ENCODE measurements around the gene CAST. TPM values are rescaled to one million over a fixed set of nuclear protein-coding genes. Genes with fewer than 3 reads are reported as not detected.

The CAST gene
- total RNA-seq, 1 experiment from 2014 or later = 52.3 TPM

DNA sequence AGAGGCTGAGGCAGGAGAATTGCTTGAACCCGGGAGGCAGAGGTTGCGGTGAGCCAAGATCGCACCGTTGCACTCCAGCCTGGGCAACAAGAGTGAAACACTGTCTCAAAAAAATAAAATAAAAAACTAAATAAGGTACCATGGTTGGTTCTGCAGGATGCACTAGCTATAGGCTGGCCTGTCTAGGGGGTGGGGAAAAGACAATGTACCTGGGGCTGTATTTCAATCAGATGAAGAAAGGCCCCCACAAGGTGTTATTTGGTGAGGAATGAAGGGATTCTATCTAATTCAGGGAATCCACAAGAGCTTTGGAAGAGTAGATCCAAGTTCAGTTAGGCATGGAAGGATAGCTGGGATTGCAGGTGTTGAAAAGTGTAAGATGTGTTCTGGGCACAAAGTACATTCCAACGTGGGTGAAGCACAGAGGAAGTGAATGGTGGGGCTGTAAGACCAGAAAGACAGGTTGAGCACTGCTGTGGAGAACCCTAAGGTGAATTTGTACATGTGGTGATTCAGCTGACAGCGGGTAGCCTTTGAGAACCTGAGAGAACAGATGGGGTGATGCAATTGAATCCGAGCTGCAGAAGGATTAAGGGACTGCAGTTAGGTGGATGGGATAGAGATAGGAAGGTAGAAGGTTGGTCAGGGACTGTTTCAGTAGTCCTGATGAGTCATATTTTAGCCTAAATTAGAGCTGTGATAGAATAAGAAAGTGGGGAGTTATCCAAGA lies 71.8 kb downstream of the CAST start:
- peak overlapping the region in 2 of 3 experiments; percentile 37 to 68; a peak in 4 of 7 replicates for H3K27ac Mint-ChIP-seq
- no peaks in the 10 kb centered on the region; the same call in 1 of the 2 replicates for H3K27me3 ChIP-seq (ENCODE audit: insufficient read depth, low read length)
- DNase-seq = peak; percentile 43

More for the DNA sequence above, 71.8 kb downstream of the CAST start:
- H3K4ac ChIP-seq (ENCODE audit: low read depth, low read length) = no peak overlapping the region
- H3K27me3 Mint-ChIP-seq (ENCODE audit: low read depth) = no peaks in the 10 kb centered on the region
- H3K9ac ChIP-seq (ENCODE audit: extremely low read depth, insufficient read length, low read length) = no peak overlapping the region
- H2BK120ac ChIP-seq (ENCODE audit: low read depth, low read length, poor library complexity, severe bottlenecking) = no peak overlapping the region
- H2BK15ac ChIP-seq (ENCODE audit: low read depth, low read length) = no peak overlapping the region
- no peak overlapping the region for H3K4me2 ChIP-seq (ENCODE audit: insufficient read depth, insufficient read length, low read length)
- no CpG with 5 or more reads among the region's 7 CpGs for WGBS (ENCODE audit: extremely low coverage, insufficient read length, low lambda C conversion rate)
- no peaks in the 10 kb centered on the region for H4K20me1 ChIP-seq (ENCODE audit: control insufficient read depth, insufficient read depth, insufficient read length)
- H3K56ac ChIP-seq (ENCODE audit: insufficient read length, low read depth, low read length) = no peak overlapping the region
- peaks cover 6% of the 10 kb centered on the region; the same call in 1 of the 2 replicates for H3K4me1 ChIP-seq (ENCODE audit: insufficient read depth, low read length)
- H4K91ac ChIP-seq (ENCODE audit: insufficient read length, low read depth, low read length) = no peak overlapping the region
- no peaks in the 10 kb centered on the region for H3K9me3 Mint-ChIP-seq
- no peak overlapping the region for H3K23ac ChIP-seq (ENCODE audit: insufficient read length, low read depth, low read length)
- no peak overlapping the region for H3K18ac ChIP-seq (ENCODE audit: insufficient read length, low read depth, low read length)
- H2BK20ac ChIP-seq (ENCODE audit: low read depth, low read length, poor library complexity, severe bottlenecking) = no peak overlapping the region
- H2BK12ac ChIP-seq (ENCODE audit: insufficient read length, low read depth, low read length) = no peak overlapping the region
- H3K9me3 ChIP-seq (ENCODE audit: control insufficient read depth, low read depth, low read length) = no peaks in the 10 kb centered on the region
- H3K14ac ChIP-seq (ENCODE audit: insufficient read depth, low read length) = no peak overlapping the region; the same call in 1 of the 2 replicates
- no peak overlapping the region for H4K8ac ChIP-seq (replicated peaks; ENCODE audit: insufficient read length, low read depth, low read length)
- H2BK5ac ChIP-seq (ENCODE audit: insufficient read length, low read length) = no peak overlapping the region
- no peaks in the 10 kb centered on the region for H3K23me2 ChIP-seq (ENCODE audit: insufficient read length, low read depth, low read length, poor library complexity, severe bottlenecking)
- TF ChIP-seq, protein P1, sequence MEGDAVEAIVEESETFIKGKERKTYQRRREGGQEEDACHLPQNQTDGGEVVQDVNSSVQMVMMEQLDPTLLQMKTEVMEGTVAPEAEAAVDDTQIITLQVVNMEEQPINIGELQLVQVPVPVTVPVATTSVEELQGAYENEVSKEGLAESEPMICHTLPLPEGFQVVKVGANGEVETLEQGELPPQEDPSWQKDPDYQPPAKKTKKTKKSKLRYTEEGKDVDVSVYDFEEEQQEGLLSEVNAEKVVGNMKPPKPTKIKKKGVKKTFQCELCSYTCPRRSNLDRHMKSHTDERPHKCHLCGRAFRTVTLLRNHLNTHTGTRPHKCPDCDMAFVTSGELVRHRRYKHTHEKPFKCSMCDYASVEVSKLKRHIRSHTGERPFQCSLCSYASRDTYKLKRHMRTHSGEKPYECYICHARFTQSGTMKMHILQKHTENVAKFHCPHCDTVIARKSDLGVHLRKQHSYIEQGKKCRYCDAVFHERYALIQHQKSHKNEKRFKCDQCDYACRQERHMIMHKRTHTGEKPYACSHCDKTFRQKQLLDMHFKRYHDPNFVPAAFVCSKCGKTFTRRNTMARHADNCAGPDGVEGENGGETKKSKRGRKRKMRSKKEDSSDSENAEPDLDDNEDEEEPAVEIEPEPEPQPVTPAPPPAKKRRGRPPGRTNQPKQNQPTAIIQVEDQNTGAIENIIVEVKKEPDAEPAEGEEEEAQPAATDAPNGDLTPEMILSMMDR (conservative IDR thresholded peaks at IDR 0.05) = no peak
- peaks cover 0 to 2% (median 2%) of the 10 kb centered on the region in 3 experiments; a peak in 2 of 7 replicates for H3K36me3 Mint-ChIP-seq (ENCODE audit: insufficient read depth in 1 of 3, low read depth in 3 of 3)
- no peaks in the 10 kb centered on the region for H3K79me2 ChIP-seq (ENCODE audit: insufficient read depth, low read length)
- H4K5ac ChIP-seq (ENCODE audit: insufficient read length, low read depth, low read length) = no peak overlapping the region
- no peak overlapping the region for H2AK5ac ChIP-seq (ENCODE audit: insufficient read length, low read length)
- no peak overlapping the region for H2AFZ ChIP-seq (ENCODE audit: low read length)
- H3K4me3 Mint-ChIP-seq = peak overlapping the region in 1 of 2 experiments; percentile 22; a peak in 2 of 5 replicates
- H3K4me1 Mint-ChIP-seq = peaks cover 21 to 23% of the 10 kb centered on the region in 2 experiments
- H3T11ph ChIP-seq (ENCODE audit: low read length) = no peak overlapping the region
- H3K79me1 ChIP-seq (ENCODE audit: insufficient read depth, low read depth, low read length, poor library complexity, severe bottlenecking) = no peaks in the 10 kb centered on the region
- no peak overlapping the region for H3K27ac ChIP-seq (ENCODE audit: insufficient read length, low read depth, low read length)

Measured in H9 (cell line).